Amniotic stem cell (primary cell): ENCODE data around the gene PROKR1.
"Not testable (repeated sequence)": the region's sequence is repeated elsewhere in the genome, so short reads cannot be mapped to it uniquely, and the experiment has no call there.

Experiments
- DNase-seq: peaks from one replicate; lab custom pipeline; 2025; lab: John Stamatoyannopoulos, UW

Gene PROKR1

DNA sequence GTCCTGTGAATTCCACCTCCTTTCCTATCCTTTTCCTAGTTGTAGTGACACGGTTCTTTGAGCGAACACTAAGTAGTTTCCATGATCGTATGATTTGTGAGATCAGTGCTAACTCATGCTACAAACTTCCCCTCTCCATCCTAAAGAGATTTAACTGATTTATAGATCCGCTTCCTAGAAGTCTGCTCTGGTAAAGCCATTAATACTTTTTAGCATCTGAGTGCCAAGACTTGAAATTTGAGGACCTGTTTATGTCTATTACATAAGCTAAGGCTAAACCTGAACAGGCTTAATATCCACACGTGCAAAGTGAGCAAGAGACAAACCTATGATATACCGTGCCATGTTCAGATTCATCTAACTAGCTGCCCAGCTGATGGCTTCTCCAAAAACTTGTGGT is 14.9 kb downstream of the PROKR1 start:
- DNase-seq = no peak

GRCh38 chr2:68659081-68659480 is 15.7 kb downstream of the PROKR1 start:
- no peak for DNase-seq

DNA sequence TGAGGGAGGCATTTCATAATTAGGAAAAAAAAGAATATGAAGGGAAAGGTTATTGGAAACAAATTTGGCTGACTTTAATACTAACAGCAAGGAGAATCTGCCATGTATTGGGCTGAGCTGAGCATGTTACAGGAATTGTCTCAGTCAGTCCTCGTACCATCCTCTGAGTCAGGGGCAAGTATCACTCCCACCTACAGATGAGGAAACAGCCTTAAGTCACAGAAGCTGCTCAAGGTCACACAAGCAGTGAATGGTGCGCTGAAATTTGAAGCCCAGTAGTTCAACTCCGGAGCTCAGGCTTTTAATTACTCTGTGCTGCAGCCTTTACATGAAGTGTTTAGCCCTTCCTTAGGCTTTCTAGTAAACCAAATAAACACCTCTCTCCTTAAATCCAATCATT is 17.3 kb downstream of the PROKR1 start:
- DNase-seq = no peak

GRCh38 chr2:68662466-68662865 is 19.1 kb downstream of the PROKR1 start:
- DNase-seq = no peak

GRCh38 chr2:68663371-68664156 is 20.2 kb downstream of the PROKR1 start:
- no peak for DNase-seq

DNA sequence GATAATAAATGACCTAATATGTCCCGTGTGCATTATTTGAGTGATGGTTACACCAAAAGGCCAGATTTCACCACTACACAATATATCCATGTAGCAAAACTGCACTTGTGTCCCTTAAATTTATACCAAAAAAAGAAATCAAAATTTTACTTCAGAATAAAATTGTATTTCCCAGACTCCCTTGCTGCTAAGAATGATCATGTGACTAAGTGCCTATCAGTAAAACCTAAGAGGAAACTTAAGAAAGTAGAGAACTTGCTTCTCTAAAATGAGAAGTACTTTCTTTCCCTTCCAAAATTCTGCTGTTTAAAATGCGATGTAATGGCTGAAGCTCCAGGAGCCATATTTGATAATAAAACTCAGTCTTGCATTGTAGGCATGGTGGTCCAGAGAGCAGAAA is 24.0 kb downstream of the PROKR1 start:
- no peak for DNase-seq

DNA sequence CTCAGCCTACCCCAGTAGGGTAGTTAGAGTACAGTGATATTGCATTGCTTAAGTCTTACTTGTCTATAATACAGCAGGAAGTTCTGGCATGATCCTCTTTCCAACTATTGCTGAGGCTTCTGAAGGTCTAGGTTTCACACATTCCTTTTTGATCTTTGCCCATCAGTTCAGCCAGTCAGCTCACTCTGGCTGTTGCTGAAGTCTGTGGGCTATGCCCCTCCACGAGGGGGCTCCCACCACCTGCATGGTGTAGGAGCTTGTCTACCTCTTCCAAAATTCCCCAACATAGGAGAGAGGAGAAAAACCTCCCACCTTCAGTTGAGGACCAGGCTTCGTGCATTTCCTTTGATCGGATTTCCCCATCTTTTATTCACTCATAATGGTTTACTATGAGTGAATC is 26.3 kb downstream of the PROKR1 start:
- no peak for DNase-seq

DNA sequence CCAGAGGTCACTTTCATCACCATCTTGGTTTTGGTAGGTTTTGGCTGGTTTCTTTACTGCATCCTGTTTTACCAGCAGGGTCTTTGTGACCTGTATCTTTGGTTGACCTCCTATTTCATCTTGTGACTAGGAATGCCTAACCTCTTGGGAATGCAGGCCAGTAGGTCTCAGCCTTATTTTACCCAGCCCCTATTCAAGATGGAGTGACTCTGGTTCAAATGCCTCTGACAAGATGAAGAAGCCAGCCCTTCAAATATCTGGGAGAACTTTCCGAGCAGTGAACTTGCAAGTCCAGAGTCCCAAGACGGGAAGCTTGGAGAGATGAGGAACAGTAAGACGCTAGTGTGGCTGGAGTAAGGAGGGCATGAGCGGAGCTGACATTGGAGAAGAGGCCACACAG is 28.6 kb downstream of the PROKR1 start:
- no peak for DNase-seq

DNA sequence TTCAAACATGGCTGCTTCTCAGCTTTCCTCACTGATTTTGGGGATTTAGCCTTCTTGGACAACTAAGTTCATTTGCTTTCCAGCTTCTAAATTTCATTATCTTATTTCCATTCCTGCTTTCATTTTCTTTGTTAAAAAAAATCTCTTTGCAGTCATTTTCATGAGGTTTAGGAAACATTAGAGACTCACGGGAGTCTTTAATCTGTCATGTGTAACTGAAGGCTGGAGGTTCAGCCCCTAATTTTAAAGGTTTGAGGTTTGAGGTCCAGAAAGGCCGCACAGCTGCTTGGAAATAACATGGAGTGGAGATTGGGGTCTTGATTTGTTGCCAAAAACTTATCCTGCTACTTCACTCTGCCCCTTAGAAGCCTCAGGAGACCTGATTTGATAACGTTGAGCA is 30.3 kb downstream of the PROKR1 start:
- DNase-seq = no peak

DNA sequence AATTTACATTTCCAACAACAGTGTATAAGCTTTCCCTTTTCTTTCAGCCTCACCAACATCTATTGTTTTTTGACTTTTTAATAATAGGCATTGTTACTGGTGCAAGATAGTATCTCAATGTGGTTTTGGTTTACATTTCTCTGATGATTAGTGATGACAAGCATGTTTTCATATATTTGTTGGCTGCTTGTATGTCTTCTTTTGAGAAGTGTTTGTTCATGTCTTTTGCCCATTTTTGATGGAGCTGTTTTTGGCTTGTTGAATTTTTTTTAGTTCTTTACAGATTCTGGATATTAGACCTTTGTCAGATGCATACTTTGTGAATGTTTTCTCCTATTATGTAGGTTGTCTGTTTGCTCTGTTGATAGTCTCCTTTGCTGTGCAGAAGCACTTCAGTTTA is 32.1 kb downstream of the PROKR1 start:
- no peak for DNase-seq

DNA sequence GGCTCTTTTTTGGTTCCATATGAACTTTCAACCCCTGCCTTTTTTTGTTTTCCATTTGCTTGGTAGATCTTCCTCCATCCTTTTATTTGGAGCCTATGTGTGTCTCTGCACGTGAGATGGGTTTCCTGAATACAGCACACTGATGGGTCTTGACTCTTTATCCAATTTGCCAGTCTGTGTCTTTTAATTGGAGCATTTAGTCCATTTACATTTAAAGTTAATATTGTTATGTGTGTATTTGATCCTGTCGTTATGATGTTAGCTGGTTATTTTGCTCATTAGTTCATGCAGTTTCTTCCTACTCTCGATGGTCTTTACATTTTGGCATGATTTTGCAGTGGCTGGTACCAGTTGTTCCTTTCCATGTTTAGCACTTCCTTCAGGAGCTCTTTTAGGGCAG is 34.5 kb downstream of the PROKR1 start:
- not testable (repeated sequence) for DNase-seq

GRCh38 chr2:68679166-68679916 is 36.0 kb downstream of the PROKR1 start:
- DNase-seq = not testable (repeated sequence)

DNA sequence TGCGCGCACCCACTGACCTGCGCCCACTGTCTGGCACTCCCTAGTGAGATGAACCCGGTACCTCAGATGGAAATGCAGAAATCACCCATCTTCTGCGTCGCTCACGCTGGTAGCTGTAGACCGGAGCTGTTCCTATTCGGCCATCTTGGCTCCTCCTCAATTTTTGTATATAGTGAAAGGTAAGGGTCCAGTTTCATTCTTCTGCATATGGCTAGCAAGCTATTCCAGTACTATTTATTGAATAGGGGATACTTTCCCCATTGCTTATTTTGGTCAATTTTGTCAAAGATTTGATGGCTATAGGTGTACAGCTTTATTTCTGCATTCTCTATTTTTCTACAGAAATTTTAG is 36.5 kb downstream of the PROKR1 start:
- DNase-seq = not testable (repeated sequence)

DNA sequence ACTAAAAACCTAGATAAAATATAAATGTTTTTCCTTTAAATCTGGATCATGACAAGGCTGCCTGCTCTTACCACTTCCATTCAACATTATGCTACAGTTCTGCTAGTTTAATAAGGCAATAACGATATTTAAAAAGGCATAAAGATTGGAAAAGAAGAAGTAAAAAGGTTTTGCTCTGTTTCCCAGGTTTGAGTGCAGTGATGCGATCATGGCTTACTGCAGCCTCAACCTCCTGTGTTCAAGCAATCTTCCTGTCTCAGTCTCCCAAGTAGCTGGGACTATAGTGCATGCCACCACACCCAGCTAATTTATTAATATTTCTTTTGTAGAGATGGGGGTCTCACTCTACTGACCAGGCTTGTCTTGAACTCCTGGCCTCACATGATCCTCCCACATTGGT is 40.8 kb downstream of the PROKR1 start:
- DNase-seq = no peak

GRCh38 chr2:68686178-68686577 is 42.8 kb downstream of the PROKR1 start:
- DNase-seq = no peak

DNA sequence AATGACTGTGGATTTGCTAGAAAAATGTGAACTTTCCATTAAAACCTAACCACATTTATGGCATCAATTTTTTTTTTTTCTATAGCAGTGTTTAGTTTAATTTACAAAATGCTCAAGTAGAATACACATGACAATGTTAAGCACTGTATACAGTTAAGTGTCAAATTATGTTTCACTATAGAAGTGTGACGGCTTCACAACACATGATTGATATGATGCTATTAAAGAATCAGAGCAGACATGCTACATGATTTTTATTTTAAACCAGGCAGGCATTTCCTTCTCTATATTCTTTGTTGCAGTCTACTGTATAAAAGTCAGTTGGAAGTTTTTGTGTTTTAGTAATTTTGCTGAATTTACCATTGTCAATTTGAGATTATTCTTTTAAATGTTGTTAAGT is 43.6 kb downstream of the PROKR1 start:
- DNase-seq = no peak

DNA sequence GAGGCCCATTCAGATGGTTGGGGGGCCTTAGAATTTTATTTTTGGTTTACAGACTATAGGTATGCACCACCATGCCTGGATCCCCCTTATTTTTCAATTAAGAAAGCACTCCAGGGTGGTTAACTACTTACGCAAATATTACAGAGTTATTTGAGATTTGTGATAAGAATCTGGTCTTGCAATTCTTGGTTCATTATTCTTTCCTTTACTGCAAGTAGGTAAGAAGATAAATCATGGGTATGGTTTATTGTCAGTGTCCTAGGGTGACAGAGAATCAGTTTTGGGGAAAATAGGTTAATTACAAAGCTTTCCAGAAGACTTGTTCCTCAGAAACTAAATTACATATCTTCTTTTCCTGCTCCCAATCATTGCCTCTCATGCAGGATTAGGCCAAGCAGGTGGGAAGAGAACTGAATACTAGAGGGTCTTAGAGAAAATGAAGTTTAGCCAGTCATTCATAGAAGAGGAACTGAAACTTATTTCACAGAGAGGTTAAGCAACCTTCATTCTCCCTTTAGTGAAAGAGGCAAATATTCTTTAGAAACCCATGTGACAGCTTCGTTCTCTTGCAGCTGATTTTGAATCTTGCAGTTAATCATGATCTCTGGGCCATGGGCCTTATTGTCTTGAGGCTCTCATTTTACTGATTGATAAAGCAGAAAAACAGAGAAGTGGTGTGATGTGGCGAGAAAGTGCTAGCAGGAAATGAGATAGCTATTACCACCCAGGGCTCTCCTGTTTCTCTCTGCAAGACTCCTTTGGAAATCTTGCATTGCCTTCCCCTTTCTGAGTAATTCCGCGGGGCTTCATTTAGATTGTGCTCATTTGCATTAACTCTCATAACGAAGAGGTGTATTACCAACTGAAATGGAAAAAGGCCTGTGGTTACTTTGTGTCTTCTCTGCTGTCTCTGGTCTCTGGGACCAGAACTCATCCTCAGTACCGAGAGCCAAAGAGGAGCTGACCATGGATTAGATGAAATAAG is 46.5 kb downstream of the PROKR1 start:
- no peak for DNase-seq

DNA sequence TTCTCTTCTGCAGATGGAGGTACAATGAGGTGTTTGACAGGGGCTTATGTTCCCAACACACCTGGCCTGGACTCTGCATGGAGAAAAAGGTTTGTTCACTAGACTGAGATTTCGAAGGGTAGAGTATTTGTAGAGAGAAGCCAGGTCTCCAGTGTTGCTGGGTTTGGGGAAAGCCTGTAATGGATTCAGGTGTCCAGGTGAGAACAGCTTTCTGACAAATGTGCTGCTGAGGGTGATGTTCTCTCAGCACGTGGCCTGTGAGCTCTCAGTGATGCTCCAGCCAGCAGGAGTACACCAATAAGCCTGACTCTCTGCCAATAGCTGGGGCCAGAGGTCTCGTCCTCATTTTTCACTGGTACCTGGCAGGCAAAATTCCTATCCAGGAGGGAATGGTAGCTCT is 47.5 kb downstream of the PROKR1 start:
- no peak for DNase-seq

GRCh38 chr2:68692511-68692910 is 49.1 kb downstream of the PROKR1 start:
- DNase-seq = no peak

DNA sequence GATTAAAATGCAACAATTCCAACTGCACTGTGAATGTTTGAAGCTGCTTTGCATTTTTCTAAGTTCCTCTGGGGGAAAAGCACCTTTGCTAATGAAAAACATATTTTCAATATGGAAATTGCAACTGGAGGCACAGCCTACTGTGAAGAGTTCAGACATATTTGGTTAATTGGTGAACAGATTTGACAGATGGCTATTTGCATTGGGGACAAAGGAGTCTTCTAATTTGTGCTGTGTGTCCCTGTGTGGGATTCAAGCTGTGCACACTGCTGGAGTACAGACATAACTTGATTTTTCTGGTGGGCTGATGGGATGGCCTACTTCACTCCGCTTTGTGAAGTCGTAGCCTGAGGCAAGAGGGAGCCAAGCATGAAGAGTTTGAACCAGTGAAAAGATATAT is 50.6 kb downstream of the PROKR1 start:
- DNase-seq = no peak

- no peak for DNase-seq
Measured at GRCh38 chr2:68695971-68696370, 52.6 kb downstream of the PROKR1 start.

- no peak for DNase-seq
Measured at GRCh38 chr2:68696554-68696953, 53.2 kb downstream of the PROKR1 start.
